Neural progenitor cell (in vitro differentiated cells): Measurements from ENCODE around the gene TLDC2. TPM values are rescaled to one million over a fixed set of nuclear protein-coding genes. Genes with fewer than 3 reads are reported as not detected.
A peak's percentile ranks its signal among the peaks of the same experiment; 100 is the strongest.
"Not testable (repeated sequence)": the region's sequence is repeated elsewhere in the genome, so short reads cannot be mapped to it uniquely, and the experiment has no call there.

Experiments
- DNase-seq: peaks from one replicate; pipeline ENCODE4 v3.0.0-alpha.2; 2016; ENCODE audit warnings: low spot score
- H2AFZ ChIP-seq: fragments of 200-600 bp; sonication (generic); replicated peaks from 2 replicates; pipeline ENCODE4 v1.6.1; 2016; ENCODE audit warnings: antibody characterized with exemption
- H3F3A ChIP-seq: fragments of 200-600 bp; sonication (generic); 2 replicates; pipeline ENCODE4 v1.6.1; 2016; ENCODE audit warnings: antibody characterized with exemption, low read depth
- H3K27ac ChIP-seq: fragments of 200-600 bp; sonication (generic); 2 replicates; pipeline ENCODE4 v1.5.1; 2016; ENCODE audit warnings: mild to moderate bottlenecking
- H3K27me3 ChIP-seq: fragments of 200-600 bp; sonication (generic); 2 replicates; pipeline ENCODE4 v1.6.1; 2016; ENCODE audit warnings: mild to moderate bottlenecking, moderate library complexity
- H3K36me3 ChIP-seq: fragments of 200-600 bp; sonication (generic); 2 replicates; pipeline ENCODE4 v1.5.1; 2016
- H3K4me1 ChIP-seq: fragments of 200-600 bp; sonication (generic); 2 replicates; pipeline ENCODE4 v1.6.1; 2016; ENCODE audit warnings: mixed run types
- H3K4me2 ChIP-seq: fragments of 200-600 bp; sonication (generic); 2 replicates; pipeline ENCODE4 v1.6.1; 2016
- H3K4me3 ChIP-seq: fragments of 200-600 bp; sonication (generic); 2 replicates; pipeline ENCODE4 v1.5.1; 2016
- H3K79me2 ChIP-seq: fragments of 200-600 bp; sonication (generic); 2 replicates; pipeline ENCODE4 v1.6.1; 2016; ENCODE audit warnings: low read depth
- H3K9ac ChIP-seq: fragments of 200-600 bp; sonication (generic); 2 replicates; pipeline ENCODE4 v1.6.1; 2016
- H3K9me3 ChIP-seq: fragments of 200-600 bp; sonication (generic); 2 replicates; pipeline ENCODE4 v1.5.1; 2016; ENCODE audit warnings: low read depth
- H4K20me1 ChIP-seq: fragments of 200-600 bp; sonication (generic); 2 replicates; pipeline ENCODE4 v1.6.1; 2016; ENCODE audit warnings: low read depth
- H3K27ac Mint-ChIP-seq: 3 replicates; pipeline ENCODE4 v1.8.0; 2021; ENCODE audit warnings: mixed read lengths
- H3K27me3 Mint-ChIP-seq: 2 replicates; pipeline ENCODE4 v1.8.0; 2022; ENCODE audit warnings: low read depth, mild to moderate bottlenecking, inconsistent platforms, moderate library complexity, mixed read lengths; ENCODE audit not compliant: insufficient read depth
- H3K36me3 Mint-ChIP-seq: 3 replicates; pipeline ENCODE4 v1.8.0; 2021; ENCODE audit warnings: mixed read lengths
- H3K4me1 Mint-ChIP-seq: 3 replicates; pipeline ENCODE4 v1.8.0; 2021; ENCODE audit warnings: mixed read lengths
- H3K4me3 Mint-ChIP-seq: 3 replicates; pipeline ENCODE4 v1.8.0; 2021; ENCODE audit warnings: mild to moderate bottlenecking, moderate library complexity, mixed read lengths
- H3K9me3 Mint-ChIP-seq: 3 replicates; pipeline ENCODE4 v1.8.0; 2020; ENCODE audit warnings: mixed read lengths
- CTCF ChIP-seq: fragments of 200-600 bp; sonication (generic); IDR thresholded peaks from 2 replicates; pipeline ENCODE4 v1.5.1; 2017; ENCODE audit warnings: antibody characterized with exemption, mild to moderate bottlenecking
- EZH2 ChIP-seq: fragments of 200-600 bp; sonication (generic); IDR thresholded peaks from 2 replicates; pipeline ENCODE4 v1.6.1; 2017; ENCODE audit warnings: antibody characterized with exemption, mild to moderate bottlenecking, moderate library complexity
- EZH2phosphoT487 ChIP-seq: fragments of 200-600 bp; sonication (generic); IDR thresholded peaks from 2 replicates; pipeline ENCODE4 v1.6.1; 2017; ENCODE audit warnings: antibody characterized with exemption
- total RNA-seq: library from RNA; depleted of rRNA; stranded (reverse); fragments of >200 nt; gene quantifications from 2 replicates; pipeline ENCODE4 v1.2.3, GENCODE V29; 2015; ENCODE audit warnings: low replicate concordance

Gene TLDC2
- total RNA-seq, 1 donor from 2014 or later, result 2.4 TPM

DNA sequence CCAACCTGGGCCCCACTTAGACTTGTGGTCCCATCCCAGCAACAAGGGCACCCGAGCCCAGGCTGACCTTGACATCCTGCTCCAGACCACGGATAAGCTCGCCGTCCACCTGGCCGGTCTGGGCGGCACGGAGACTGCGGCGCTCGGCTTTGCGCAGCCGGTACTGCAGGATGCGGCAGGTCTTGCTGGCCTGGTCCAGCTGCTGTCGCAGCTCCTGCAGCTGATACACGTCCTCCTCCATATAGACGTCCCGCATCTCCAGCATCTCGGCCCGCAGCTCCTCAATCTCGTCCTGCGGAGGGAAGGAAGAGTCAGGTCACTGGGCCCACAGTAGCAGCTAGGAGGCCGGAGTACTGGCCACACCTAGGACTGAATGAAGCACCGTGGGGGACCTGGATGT, 36.8 kb upstream of the TLDC2 start:
- H3K79me2 ChIP-seq, result peaks cover 10% of the 10 kb centered on the region
- no peak overlapping the region for H3K27ac Mint-ChIP-seq

GRCh38 chr20:36841030-36841429, 34.9 kb upstream of the TLDC2 start:
- not testable (repeated sequence) for H3K27me3 Mint-ChIP-seq, H3K9me3 ChIP-seq, H3K36me3 ChIP-seq, H3K4me3 ChIP-seq, DNase-seq, H3K27me3 ChIP-seq, H3K9me3 Mint-ChIP-seq, H3K27ac ChIP-seq, H3K4me3 Mint-ChIP-seq, H4K20me1 ChIP-seq, H2AFZ ChIP-seq, H3K4me2 ChIP-seq, H3K9ac ChIP-seq, H3K27ac Mint-ChIP-seq, H3K36me3 Mint-ChIP-seq
- peaks cover 16% of the 10 kb centered on the region for H3K4me1 ChIP-seq
- H3K4me1 Mint-ChIP-seq, result peaks cover 24% of the 10 kb centered on the region
- H3F3A ChIP-seq, result peaks cover 15% of the 10 kb centered on the region
- H3K79me2 ChIP-seq, result peaks cover 22% of the 10 kb centered on the region

More for the DNA sequence above, 36.8 kb upstream of the TLDC2 start:
- H3K36me3 ChIP-seq, result no peaks in the 10 kb centered on the region
- no peaks in the 10 kb centered on the region for H3K9me3 Mint-ChIP-seq
- H4K20me1 ChIP-seq, result no peaks in the 10 kb centered on the region
- no peaks in the 10 kb centered on the region for H3K27me3 ChIP-seq
- TF ChIP-seq EZH2 (no peak), CTCF (no peak), EZH2phosphoT487 (no peak)
- H3K4me3 Mint-ChIP-seq, result no peak overlapping the region
- peaks cover 11% of the 10 kb centered on the region for H3K4me1 ChIP-seq
- no peak overlapping the region for H2AFZ ChIP-seq
- peaks cover 31% of the 10 kb centered on the region for H3K4me1 Mint-ChIP-seq
- H3K4me2 ChIP-seq, result no peak overlapping the region
- peaks cover 23% of the 10 kb centered on the region for H3F3A ChIP-seq
- H3K36me3 Mint-ChIP-seq, result peaks cover 8% of the 10 kb centered on the region
- peaks cover 5% of the 10 kb centered on the region for H3K27me3 Mint-ChIP-seq
- H3K4me3 ChIP-seq, result no peak overlapping the region
- no peak overlapping the region for H3K27ac ChIP-seq
- DNase-seq, result no peak
- H3K9ac ChIP-seq, result no peak overlapping the region
- H3K9me3 ChIP-seq, result no peaks in the 10 kb centered on the region

DNA sequence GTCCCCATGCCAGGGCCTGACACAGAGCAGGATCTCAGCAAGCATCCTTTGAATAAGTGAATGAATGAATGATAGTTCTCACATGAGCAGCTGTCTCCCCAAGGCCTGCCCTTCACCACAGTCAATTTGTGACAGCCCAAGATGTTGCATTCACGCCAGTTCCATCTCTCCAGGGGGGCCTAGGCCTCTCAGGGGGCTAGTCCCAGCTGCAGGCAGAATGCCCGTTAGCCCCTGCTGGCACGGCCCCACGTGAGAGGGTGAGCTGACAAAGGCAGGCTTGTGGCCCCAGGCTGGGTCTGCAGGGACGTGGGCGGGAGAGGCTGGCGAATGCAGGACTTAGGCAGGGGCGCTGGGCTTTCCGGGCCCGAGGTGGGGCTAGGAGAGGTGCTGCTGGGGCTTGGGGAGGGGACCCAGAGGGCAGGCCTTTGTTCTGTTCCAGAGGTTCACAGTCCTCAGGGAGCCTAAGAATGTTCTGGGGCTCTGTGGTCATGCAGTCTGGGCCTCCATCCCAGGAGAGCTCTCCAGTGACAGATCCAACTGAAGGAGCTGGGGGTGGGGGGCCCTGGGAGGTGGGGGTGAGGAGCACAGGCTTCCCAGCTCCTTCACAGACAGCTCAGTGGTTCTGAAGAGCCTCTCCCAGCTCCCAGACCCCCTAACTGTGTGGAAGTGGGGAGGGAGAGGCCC, 30.5 kb upstream of the TLDC2 start:
- H3K9ac ChIP-seq, result no peak overlapping the region
- H2AFZ ChIP-seq, result no peak overlapping the region
- H3K36me3 Mint-ChIP-seq, result peaks cover 6% of the 10 kb centered on the region
- H3K27me3 Mint-ChIP-seq, result peaks cover 2% of the 10 kb centered on the region
- no peak overlapping the region for H3K4me3 ChIP-seq
- no peaks in the 10 kb centered on the region for H3K27me3 ChIP-seq
- peak overlapping the region; percentile 33 for H3K27ac Mint-ChIP-seq
- H3F3A ChIP-seq, result peaks cover 28% of the 10 kb centered on the region
- H3K79me2 ChIP-seq, result peaks cover 50% of the 10 kb centered on the region
- H3K4me2 ChIP-seq, result peak overlapping the region; percentile 42
- no peak for TF ChIP-seq CTCF
- TF ChIP-seq EZH2phosphoT487, result no peak
- no peak for TF ChIP-seq EZH2
- H3K9me3 ChIP-seq, result no peaks in the 10 kb centered on the region
- H4K20me1 ChIP-seq, result peaks cover 44% of the 10 kb centered on the region
- H3K36me3 ChIP-seq, result no peaks in the 10 kb centered on the region
- no peaks in the 10 kb centered on the region for H3K9me3 Mint-ChIP-seq
- H3K4me3 Mint-ChIP-seq, result no peak overlapping the region
- H3K4me1 Mint-ChIP-seq, result peaks cover 20% of the 10 kb centered on the region
- H3K27ac ChIP-seq, result peak overlapping the region; percentile 63
- H3K4me1 ChIP-seq, result peaks cover 28% of the 10 kb centered on the region
- peak; percentile 32 for DNase-seq

DNA sequence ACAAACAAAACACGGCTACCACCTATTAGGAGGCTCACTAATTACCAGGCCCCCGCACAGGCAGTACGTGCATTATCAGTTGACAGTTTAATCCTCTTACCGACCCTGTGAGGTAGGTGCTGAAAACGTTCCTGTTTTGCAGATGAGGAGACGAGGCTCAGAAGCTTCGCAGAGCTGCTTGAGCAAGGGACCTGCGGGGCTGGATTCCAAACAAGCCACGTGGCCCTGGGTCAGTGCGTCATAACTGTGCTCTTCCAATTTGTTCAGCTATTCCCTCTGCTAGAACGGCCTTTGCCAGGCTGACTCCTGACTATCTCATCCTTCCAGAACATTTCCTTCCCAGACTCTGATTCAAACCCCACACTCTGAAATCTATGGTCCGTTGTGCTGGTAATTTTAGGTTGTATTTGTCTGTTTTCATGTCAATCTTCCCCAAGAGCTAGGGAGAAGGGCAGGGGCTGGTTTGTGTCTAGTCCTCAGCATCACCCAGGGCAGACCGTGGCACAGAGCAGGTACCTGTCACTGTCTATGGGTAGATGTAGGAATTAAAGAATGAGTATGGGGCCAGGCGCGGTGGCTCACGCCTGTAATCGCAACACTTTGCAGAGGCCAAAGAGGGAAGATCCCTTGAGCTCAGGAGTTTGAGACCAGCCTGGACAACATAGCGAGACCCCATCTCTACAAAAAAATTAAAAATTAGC, 28.8 kb upstream of the TLDC2 start:
- Mint-ChIP-seq H3K4me1 (peaks cover 15% of the 10 kb centered on the region), H3K27ac (peak overlapping the region; percentile 43), H3K36me3 (peaks cover 13% of the 10 kb centered on the region), H3K27me3 (peaks cover 6% of the 10 kb centered on the region), H3K4me3 (no peak overlapping the region), H3K9me3 (peaks cover 8% of the 10 kb centered on the region)
- Histone ChIP-seq H3K79me2 (peaks cover 61% of the 10 kb centered on the region), H3K4me1 (peaks cover 28% of the 10 kb centered on the region), H3K4me2 (peak overlapping the region; percentile 9), H3K27me3 (no peaks in the 10 kb centered on the region), H2AFZ (no peak overlapping the region), H3F3A (peaks cover 28% of the 10 kb centered on the region), H3K4me3 (no peak overlapping the region), H4K20me1 (peaks cover 44% of the 10 kb centered on the region), H3K27ac (peak overlapping the region; percentile 36), H3K9me3 (no peaks in the 10 kb centered on the region), H3K9ac (no peak overlapping the region), H3K36me3 (no peaks in the 10 kb centered on the region)
- DNase-seq, result peak; percentile 78
- no peak for TF ChIP-seq CTCF
- no peak for TF ChIP-seq EZH2phosphoT487
- no peak for TF ChIP-seq EZH2
